ENCODE data around the gene DCAF17. TPM values are rescaled to one million over a fixed set of nuclear protein-coding genes. Genes with fewer than 3 reads are reported as not detected.
"Not testable (repeated sequence)": the region's sequence is repeated elsewhere in the genome, so short reads cannot be mapped to it uniquely, and the experiment has no call there.

Gene DCAF17
- total and polyA plus RNA-seq, 2 donors, result 7.9 to 14.7 TPM

DNA sequence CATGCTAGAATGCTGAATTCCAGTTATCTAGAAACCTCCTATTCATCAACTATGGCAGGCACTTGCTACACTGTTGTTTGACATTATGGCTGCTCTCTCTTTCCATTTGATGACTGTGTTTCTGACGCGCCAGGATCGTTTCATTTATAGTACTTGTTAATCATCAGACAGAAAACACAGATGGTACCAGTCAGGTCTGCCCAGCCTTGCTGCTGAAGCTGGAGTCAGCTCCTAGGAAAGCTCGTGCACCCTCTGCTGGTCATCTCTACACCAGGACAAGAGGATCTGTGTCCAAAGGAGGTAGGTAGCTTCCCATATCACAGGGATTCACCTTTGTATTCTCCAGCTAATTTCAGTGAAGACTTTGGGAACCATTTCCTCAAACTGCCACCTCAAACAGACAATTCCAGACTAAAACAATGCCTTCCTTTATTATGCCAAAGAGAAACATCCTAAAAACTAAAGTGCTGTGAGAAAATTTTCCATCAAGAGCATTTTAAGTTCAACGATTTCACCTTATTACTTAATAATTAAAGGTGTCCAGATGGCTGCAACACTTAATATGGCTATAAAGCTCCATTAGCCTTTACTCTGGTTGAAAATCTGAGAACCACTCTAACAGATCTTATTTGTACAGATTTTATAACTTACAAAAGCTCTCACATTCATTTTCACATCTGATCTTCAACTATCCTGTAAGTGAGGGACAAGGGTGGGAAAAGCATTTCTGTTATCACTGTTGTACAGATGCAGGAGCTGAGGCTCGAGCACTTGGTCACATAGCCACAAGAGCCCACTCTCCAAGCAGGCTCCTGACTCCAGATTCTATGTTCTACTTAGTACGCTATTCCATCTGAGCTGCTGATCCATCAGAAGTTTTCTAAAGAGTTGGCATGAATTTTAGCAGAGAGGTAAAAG lies 17.8 kb upstream of the DCAF17 start:
- no peak overlapping the region for H3K27ac ChIP-seq (ENCODE audit: low read depth in 1 of 2, low read length in 1 of 2)

GRCh38 chr2:171419333-171419732 lies 14.7 kb upstream of the DCAF17 start:
- Histone ChIP-seq H3K4me1 (ENCODE audit: control insufficient read depth in 2 of 2, insufficient read depth in 2 of 2, low read length in 2 of 2) (no peaks in the 10 kb centered on the region), H3K4me3 (ENCODE audit: low read length in 2 of 2) (no peak overlapping the region), H3K9me3 (ENCODE audit: control insufficient read depth in 2 of 2, insufficient read depth in 1 of 2, low read length in 1 of 2) (peaks cover 4 to 7% of the 10 kb centered on the region in 2 donors), H3K27ac (ENCODE audit: low read depth in 1 of 2, low read length in 1 of 2) (no peak overlapping the region), H3K36me3 (ENCODE audit: control insufficient read depth in 2 of 2, insufficient read depth in 2 of 2, low read length in 1 of 2) (no peaks in the 10 kb centered on the region), H3K27me3 (ENCODE audit: control insufficient read depth in 2 of 2, insufficient read depth in 1 of 2, low read length in 1 of 2) (no peaks in the 10 kb centered on the region)
- no peak for DNase-seq (ENCODE audit: low read depth in 6 of 9, low spot score in 9 of 9)
- 94% methylated on average over 2 of the region's 2 CpGs for WGBS

More for the DNA sequence above, 17.8 kb upstream of the DCAF17 start:
- Histone ChIP-seq H3K36me3 (ENCODE audit: control insufficient read depth in 2 of 2, insufficient read depth in 2 of 2, low read length in 1 of 2) (no peaks in the 10 kb centered on the region), H3K9me3 (ENCODE audit: control insufficient read depth in 2 of 2, insufficient read depth in 1 of 2, low read length in 1 of 2) (no peaks in the 10 kb centered on the region), H3K27me3 (ENCODE audit: control insufficient read depth in 2 of 2, insufficient read depth in 1 of 2, low read length in 1 of 2) (no peaks in the 10 kb centered on the region), H3K4me3 (ENCODE audit: low read length in 2 of 2) (no peak overlapping the region), H3K4me1 (ENCODE audit: control insufficient read depth in 2 of 2, insufficient read depth in 2 of 2, low read length in 2 of 2) (no peaks in the 10 kb centered on the region)
- 49% methylated on average over 7 of the region's 7 CpGs for WGBS
- DNase-seq (ENCODE audit: low read depth in 6 of 9, low spot score in 9 of 9), result peak; percentile 46 to 85 (median 69)

DNA sequence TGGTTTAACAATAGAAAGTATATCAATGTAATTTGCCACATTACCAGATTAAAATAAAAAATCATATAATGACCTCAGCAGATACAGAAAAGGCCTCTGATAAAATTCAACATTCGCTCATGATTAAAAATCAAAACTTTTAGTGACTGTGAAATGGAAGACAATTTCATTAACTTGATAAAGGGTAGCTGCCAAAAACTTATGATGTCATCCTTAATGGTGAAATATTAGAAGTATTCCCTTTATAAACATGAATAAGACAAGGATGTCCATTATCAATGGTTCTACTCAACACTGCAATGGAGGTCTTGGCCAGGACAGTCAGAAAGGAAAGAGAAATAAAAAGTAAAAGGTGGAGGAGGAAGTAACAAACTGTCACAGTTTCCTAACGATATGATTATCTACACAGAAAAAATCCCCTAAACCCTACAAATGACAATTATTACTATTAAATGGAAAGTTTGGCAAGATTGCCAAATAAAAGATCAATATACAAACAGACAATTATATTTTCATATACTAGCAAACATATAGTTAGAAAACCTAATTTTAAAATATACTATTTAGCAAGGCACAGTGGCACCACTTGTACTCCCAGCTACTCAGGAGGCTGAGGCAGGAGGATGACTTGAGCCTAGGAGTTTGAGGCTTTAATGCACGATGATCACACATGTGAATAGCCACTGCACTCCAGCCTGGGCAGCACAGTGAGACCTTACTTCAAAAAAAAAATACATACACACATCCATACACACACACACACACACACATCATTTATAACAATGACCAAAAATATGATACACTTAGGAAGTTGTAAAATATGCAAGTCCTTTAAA lies 13.1 kb upstream of the DCAF17 start:
- Histone ChIP-seq H3K4me1 (ENCODE audit: control insufficient read depth in 2 of 2, insufficient read depth in 2 of 2, low read length in 2 of 2) (no peaks in the 10 kb centered on the region), H3K4me3 (ENCODE audit: low read length in 2 of 2) (no peak overlapping the region), H3K27me3 (ENCODE audit: control insufficient read depth in 2 of 2, insufficient read depth in 1 of 2, low read length in 1 of 2) (no peaks in the 10 kb centered on the region), H3K9me3 (ENCODE audit: control insufficient read depth in 2 of 2, insufficient read depth in 1 of 2, low read length in 1 of 2) (peaks cover 4 to 8% of the 10 kb centered on the region in 2 donors), H3K36me3 (ENCODE audit: control insufficient read depth in 2 of 2, insufficient read depth in 2 of 2, low read length in 1 of 2) (no peaks in the 10 kb centered on the region), H3K27ac (ENCODE audit: low read depth in 1 of 2, low read length in 1 of 2) (no peak overlapping the region)
- no peak for DNase-seq (ENCODE audit: low read depth in 6 of 9, low spot score in 9 of 9)
- WGBS, result 88% methylated on average over 3 of the region's 3 CpGs

GRCh38 chr2:171422710-171423495 lies 11.1 kb upstream of the DCAF17 start:
- H3K9me3 ChIP-seq (ENCODE audit: control insufficient read depth in 2 of 2, insufficient read depth in 1 of 2, low read length in 1 of 2); H3K36me3 ChIP-seq (ENCODE audit: control insufficient read depth in 2 of 2, insufficient read depth in 2 of 2, low read length in 1 of 2); H3K4me3 ChIP-seq (ENCODE audit: low read length in 2 of 2); DNase-seq (ENCODE audit: low read depth in 6 of 9, low spot score in 9 of 9); H3K4me1 ChIP-seq (ENCODE audit: control insufficient read depth in 2 of 2, insufficient read depth in 2 of 2, low read length in 2 of 2); H3K27ac ChIP-seq (ENCODE audit: low read depth in 1 of 2, low read length in 1 of 2); H3K27me3 ChIP-seq (ENCODE audit: control insufficient read depth in 2 of 2, insufficient read depth in 1 of 2, low read length in 1 of 2): not testable (repeated sequence)
- WGBS, result 95% methylated on average over 2 of the region's 2 CpGs

DNA sequence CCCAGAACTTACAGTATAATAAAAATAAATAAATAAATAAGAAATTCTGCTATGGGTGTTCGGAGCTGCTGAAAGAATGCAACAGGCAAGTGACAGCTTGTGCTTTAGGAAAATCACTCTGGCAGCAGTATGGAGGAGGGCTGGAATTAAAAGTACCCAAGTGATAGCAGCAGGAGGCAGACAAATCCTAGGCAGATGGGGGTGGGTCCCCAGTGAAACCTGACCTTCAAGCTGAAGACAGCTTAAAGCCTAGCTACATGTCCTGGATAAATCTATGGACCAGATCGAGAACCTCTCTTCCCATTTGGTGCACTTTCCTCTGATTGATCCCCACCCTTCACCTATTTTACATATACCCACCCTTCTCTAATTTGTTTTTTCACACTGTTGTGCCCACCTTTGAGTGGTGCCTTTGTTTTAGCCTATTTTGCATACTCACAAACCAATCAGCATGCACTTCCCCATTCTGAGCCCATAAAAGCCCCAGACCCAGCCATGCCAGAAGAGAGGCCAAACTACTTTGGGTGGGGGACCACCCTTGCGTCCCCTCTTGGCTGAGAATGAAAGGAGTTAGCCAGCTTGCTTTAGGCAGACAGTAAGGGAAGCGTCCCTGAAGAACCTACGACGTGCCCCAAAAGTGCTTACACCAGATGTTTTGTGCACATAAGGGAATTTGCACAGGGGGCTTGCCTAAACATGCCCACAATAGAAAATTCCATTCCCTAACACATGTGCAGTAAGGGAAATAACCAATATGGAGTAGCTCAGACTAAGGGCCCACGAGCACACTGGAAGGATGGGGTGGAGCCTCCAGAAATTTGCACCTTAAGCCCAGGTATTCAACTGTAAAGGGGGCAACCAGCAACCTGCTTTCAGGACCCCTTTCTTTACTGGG lies 3.3 kb upstream of the DCAF17 start:
- Histone ChIP-seq H3K27ac (ENCODE audit: low read depth in 1 of 2, low read length in 1 of 2) (no peak overlapping the region), H3K4me1 (ENCODE audit: control insufficient read depth in 2 of 2, insufficient read depth in 2 of 2, low read length in 2 of 2) (peaks cover 0 to 8% of the 10 kb centered on the region in 2 donors), H3K27me3 (ENCODE audit: control insufficient read depth in 2 of 2, insufficient read depth in 1 of 2, low read length in 1 of 2) (no peaks in the 10 kb centered on the region), H3K9me3 (ENCODE audit: control insufficient read depth in 2 of 2, insufficient read depth in 1 of 2, low read length in 1 of 2) (peaks cover 0 to 22% of the 10 kb centered on the region in 2 donors), H3K36me3 (ENCODE audit: control insufficient read depth in 2 of 2, insufficient read depth in 2 of 2, low read length in 1 of 2) (no peaks in the 10 kb centered on the region), H3K4me3 (ENCODE audit: low read length in 2 of 2) (no peak overlapping the region)
- DNase-seq (ENCODE audit: low read depth in 6 of 9, low spot score in 9 of 9), result no peak
- 96% methylated on average over 7 of the region's 7 CpGs for WGBS

DNA sequence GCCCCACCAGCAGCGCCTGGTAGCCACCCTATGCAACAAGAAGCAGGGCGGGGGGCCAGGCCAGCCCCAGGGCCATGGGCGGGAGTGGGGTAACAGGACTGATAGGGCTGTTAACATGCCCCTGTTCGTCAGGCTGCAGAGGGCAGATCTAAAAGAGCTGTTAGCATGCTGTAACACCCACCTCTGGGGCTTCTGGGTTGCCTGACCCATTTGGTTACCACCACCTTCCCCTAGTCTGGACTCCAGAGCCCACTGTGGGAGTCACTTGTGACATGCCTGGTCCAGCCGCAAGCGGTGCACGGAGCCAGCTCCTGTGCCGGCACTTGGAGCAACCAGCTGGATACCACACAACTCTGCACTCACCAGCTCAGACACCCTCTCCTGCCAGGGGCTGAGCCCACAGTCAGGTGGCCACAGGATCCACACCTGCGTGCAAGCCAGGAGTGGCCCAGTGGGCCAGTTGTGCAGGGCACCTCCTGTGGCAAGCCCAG lies 2.3 kb upstream of the DCAF17 start:
- peaks cover 0 to 3% of the 10 kb centered on the region in 2 donors for H3K36me3 ChIP-seq (ENCODE audit: control insufficient read depth in 2 of 2, insufficient read depth in 2 of 2, low read length in 1 of 2)
- no peak for DNase-seq (ENCODE audit: low read depth in 6 of 9, low spot score in 9 of 9)
- WGBS, result 98% methylated on average over 9 of the region's 9 CpGs
- H3K9me3 ChIP-seq (ENCODE audit: control insufficient read depth in 2 of 2, insufficient read depth in 1 of 2, low read length in 1 of 2), result peaks cover 0 to 22% of the 10 kb centered on the region in 2 donors
- no peak overlapping the region for H3K27ac ChIP-seq (ENCODE audit: low read depth in 1 of 2, low read length in 1 of 2)
- peaks cover 0 to 8% of the 10 kb centered on the region in 2 donors for H3K4me1 ChIP-seq (ENCODE audit: control insufficient read depth in 2 of 2, insufficient read depth in 2 of 2, low read length in 2 of 2)
- no peaks in the 10 kb centered on the region for H3K27me3 ChIP-seq (ENCODE audit: control insufficient read depth in 2 of 2, insufficient read depth in 1 of 2, low read length in 1 of 2)
- H3K4me3 ChIP-seq (ENCODE audit: low read length in 2 of 2), result no peak overlapping the region

DNA sequence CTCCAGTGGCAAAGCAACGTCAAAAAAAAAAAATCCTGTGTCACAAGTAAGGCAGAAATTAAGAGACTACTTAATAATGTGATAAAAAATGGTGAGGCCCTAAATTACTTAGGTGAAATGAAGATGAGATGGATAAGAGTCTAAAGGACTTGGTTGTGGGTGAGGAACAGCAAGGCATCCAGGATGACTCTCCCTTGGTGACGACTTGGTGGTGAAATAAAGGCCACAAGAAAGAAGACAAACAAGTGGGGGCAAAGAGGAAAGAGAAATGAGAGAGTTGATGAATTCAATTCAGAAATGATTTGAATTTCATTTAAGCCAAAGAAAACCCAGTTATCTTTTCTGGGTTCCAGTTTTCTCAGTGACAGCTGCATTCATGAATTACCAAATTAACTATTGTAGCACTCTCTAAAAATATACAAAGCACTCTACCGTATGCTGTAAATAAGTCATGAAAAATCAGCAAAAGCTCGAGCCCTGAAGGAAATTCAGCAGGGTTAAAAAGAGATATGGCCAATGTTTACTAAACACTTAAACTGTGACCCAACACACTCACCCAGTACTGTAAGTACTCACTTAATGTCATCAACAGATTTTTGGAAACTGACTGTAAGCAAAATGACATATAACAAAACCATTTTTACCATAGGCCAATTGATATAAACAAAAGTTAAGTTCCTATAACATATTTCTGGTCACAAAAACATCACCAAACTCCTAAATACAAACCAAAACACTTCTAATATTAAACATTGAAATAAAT lies 1.6 kb upstream of the DCAF17 start:
- WGBS, result 75% methylated on average over 4 of the region's 4 CpGs
- Histone ChIP-seq H3K4me1 (ENCODE audit: control insufficient read depth in 2 of 2, insufficient read depth in 2 of 2, low read length in 2 of 2) (peaks cover 0 to 8% of the 10 kb centered on the region in 2 donors), H3K4me3 (ENCODE audit: low read length in 2 of 2) (no peak overlapping the region), H3K36me3 (ENCODE audit: control insufficient read depth in 2 of 2, insufficient read depth in 2 of 2, low read length in 1 of 2) (peaks cover 0 to 8% of the 10 kb centered on the region in 2 donors), H3K27me3 (ENCODE audit: control insufficient read depth in 2 of 2, insufficient read depth in 1 of 2, low read length in 1 of 2) (no peaks in the 10 kb centered on the region), H3K27ac (ENCODE audit: low read depth in 1 of 2, low read length in 1 of 2) (no peak overlapping the region), H3K9me3 (ENCODE audit: control insufficient read depth in 2 of 2, insufficient read depth in 1 of 2, low read length in 1 of 2) (peaks cover 0 to 22% of the 10 kb centered on the region in 2 donors)
- no peak for DNase-seq (ENCODE audit: low read depth in 6 of 9, low spot score in 9 of 9)
